Daoy (cell line): ENCODE results near the gene SAMSN1. TPM values are rescaled to one million over a fixed set of nuclear protein-coding genes. Genes with fewer than 3 reads are reported as not detected.

ENCODE experiments used
- total RNA-seq: library from RNA; depleted of rRNA; stranded (reverse); fragments of >200 nt; shearing (Covaris generic); gene quantifications from 2 replicates; pipeline ENCODE4 v1.2.3, GENCODE V29; 2014; rRNA removed

The SAMSN1 gene
- total RNA-seq, 1 experiment from 2014 or later: not detected

Other genes starting within 250 kb of the SAMSN1 start
- 63.9 and 69.7 TPM in 2 replicates for gene HSPA13, start 163.2 kb downstream of the SAMSN1 start, total RNA-seq